Adrenal gland (tissue), 12 donors: ENCODE results near the gene PLAC1. TPM values are rescaled to one million over a fixed set of nuclear protein-coding genes. Genes with fewer than 3 reads are reported as not detected.

Experiments
- DNase-seq, 7 donors: peaks; one replicate each; pipeline ENCODE4 v3.0.0-alpha.2; 2019 to 2020
- H3K27ac ChIP-seq, 5 donors: fragments of 200-600 bp; sonication (generic) in 4 of 5; 1 replicate in 3 of 5; 2 replicates in 2 of 5; pipeline versions ENCODE4 v1.5.1 to v1.8.0; 2016 to 2020; ENCODE audit warnings: mild to moderate bottlenecking in 1 of 5
- H3K27me3 ChIP-seq: fragments of 200-600 bp; 2 replicates; pipeline ENCODE4 v1.8.0; 2021
- H3K36me3 ChIP-seq, 2 donors: fragments of 200-600 bp; replicated peaks in 1 of 2; 1 replicate in 1 of 2; 2 replicates in 1 of 2; pipeline versions ENCODE4 v1.5.1 to v1.8.0; 2018 to 2022
- H3K4me1 ChIP-seq, 2 donors: fragments of 200-600 bp; replicated peaks in 1 of 2; 1 replicate in 1 of 2; 2 replicates in 1 of 2; pipeline versions ENCODE4 v1.5.1 to v1.8.0; 2018 to 2021
- H3K4me3 ChIP-seq, 4 donors: fragments of 200-600 bp; sonication (generic) in 3 of 4; one replicate each; pipeline ENCODE4 v1.5.1; 2016 to 2018
- H3K9me3 ChIP-seq, 3 donors: fragments of 200-600 bp; sonication (generic) in 1 of 3; replicated peaks in 1 of 3; 1 replicate in 2 of 3; 2 replicates in 1 of 3; pipeline versions ENCODE4 v1.5.1 to v1.8.0; 2016 to 2021
- POLR2A ChIP-seq, 2 donors: fragments of 450-650 bp; IDR thresholded peaks; one replicate each; pipeline ENCODE4 v1.6.1; 2017; ENCODE audit warnings: antibody characterized with exemption in 2 of 2, mild to moderate bottlenecking in 2 of 2, moderate library complexity in 1 of 2
- WGBS, 4 donors: extraction: QIAGEN DNeasy Blood & Tissue Kit in 2 of 4; methylation state at CpG; one replicate each; pipeline versions ENCODE4 v1.1.5 to v1.1.7; 2013 to 2017; 5-methylcytosine and 5-hydroxymethylcytosine counted together
- intact Hi-C, 2 donors: fragments of 100-400 bp; cut with DNase I; formaldehyde crosslinking; loops; one replicate each; pipeline versions ENCODE4 v1.14.1 to v1.15.0; 2022 to 2023
- polyA plus RNA-seq, 3 donors: library from polyadenylated mRNA; stranded (reverse); fragments of 200-250 nt in 2 of 3; fragments of 350-450 nt in 1 of 3; fragmentation: Illumina TruSeq in 1 of 3; extraction: RNeasy Lipid Tissue Mini Kit (QIAGEN cat#74804) in 1 of 3; gene quantifications; one replicate each; pipeline ENCODE4 v1.2.3, GENCODE V29; 2013 to 2014
- total RNA-seq, 9 donors: library from RNA; depleted of rRNA in 4 of 9; stranded (reverse); fragments of >200 nt in 4 of 9; fragments of 120-200 nt in 1 of 9; fragmentation: NEBNext Ultra II Directional in 1 of 9; extraction: Animal tissue kit (Norgen Biotek cat#: 25700) in 1 of 9; gene quantifications; one replicate each; pipeline versions ENCODE4 v1.1.0 to v1.2.4, GENCODE V29; 2013 to 2023
- TF ChIP-seq, protein P1 (sequence below), 6 experiments: fragments of 450-650 bp in 4 of 6; fragments of 200-600 bp in 2 of 6; sonication (generic) in 1 of 6; IDR thresholded peaks; 1 replicate in 5 of 6; 2 replicates in 1 of 6; pipeline versions ENCODE4 v1.5.1 to v1.8.0; 2016 to 2021; ENCODE audit warnings: antibody characterized with exemption in 6 of 6, mild to moderate bottlenecking in 2 of 6, moderate library complexity in 1 of 6
- donor health status: healthy with polysubstance abuse.
- donor health status: Bipolar disorder and iron deficiency.
- donor health status: DM: yes; HTN: yes; CAD: no.
- donor health status: DM: no; HTN: no; CAD: no.
- donor health status: DM: no; HTN: no; CAD: no.
- donor health status: DM: yes; HTN: yes; CAD: no.

The PLAC1 gene
- total and polyA plus RNA-seq, 12 donors: 58.0 TPM; not detected in 11

GRCh38 chrX:134547047-134547679 lies 111.1 kb downstream of the PLAC1 start:
- 43 to 52% (median 50%) methylated on average over 7 of the region's 7 CpGs for WGBS, 4 donors
- TF ChIP-seq, protein P1, sequence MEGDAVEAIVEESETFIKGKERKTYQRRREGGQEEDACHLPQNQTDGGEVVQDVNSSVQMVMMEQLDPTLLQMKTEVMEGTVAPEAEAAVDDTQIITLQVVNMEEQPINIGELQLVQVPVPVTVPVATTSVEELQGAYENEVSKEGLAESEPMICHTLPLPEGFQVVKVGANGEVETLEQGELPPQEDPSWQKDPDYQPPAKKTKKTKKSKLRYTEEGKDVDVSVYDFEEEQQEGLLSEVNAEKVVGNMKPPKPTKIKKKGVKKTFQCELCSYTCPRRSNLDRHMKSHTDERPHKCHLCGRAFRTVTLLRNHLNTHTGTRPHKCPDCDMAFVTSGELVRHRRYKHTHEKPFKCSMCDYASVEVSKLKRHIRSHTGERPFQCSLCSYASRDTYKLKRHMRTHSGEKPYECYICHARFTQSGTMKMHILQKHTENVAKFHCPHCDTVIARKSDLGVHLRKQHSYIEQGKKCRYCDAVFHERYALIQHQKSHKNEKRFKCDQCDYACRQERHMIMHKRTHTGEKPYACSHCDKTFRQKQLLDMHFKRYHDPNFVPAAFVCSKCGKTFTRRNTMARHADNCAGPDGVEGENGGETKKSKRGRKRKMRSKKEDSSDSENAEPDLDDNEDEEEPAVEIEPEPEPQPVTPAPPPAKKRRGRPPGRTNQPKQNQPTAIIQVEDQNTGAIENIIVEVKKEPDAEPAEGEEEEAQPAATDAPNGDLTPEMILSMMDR (IDR thresholded peaks at IDR 0.05): no peak
- no peak for TF ChIP-seq POLR2A (IDR thresholded peaks at IDR 0.05)
- DNase-seq: no peak
- Histone ChIP-seq H3K27ac (no peak overlapping the region), H3K4me3 (peak overlapping the region in 1 of 4 donors; percentile 69), H3K36me3 (no peaks in the 10 kb centered on the region), H3K27me3 (peaks cover 60% of the 10 kb centered on the region), H3K4me1 (peaks cover 3 to 11% of the 10 kb centered on the region in 2 donors), H3K9me3 (no peaks in the 10 kb centered on the region)
- intact Hi-C loops: no loop called here

DNA sequence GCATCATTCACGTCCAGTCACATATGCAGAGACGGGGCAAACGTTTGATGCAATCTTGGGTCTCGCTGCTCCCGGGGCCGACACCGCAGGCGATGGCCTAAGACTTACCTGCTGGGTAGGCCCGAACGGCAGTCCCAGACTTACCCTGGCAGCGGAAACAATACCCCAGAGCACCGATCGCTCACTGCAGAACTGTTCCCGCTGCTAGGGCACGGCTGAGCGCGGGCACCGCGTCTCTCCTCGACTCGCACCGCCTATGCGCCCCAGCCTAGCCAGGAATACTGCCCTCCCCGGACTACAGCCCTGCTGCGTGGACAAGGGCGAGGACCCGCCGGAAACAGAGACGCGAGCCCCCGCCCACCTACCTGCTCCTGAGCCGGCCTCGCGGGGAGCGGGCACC lies 112.1 kb downstream of the PLAC1 start:
- Histone ChIP-seq H3K9me3 (no peaks in the 10 kb centered on the region), H3K36me3 (no peaks in the 10 kb centered on the region), H3K4me3 (no peak overlapping the region), H3K4me1 (peaks cover 3 to 11% of the 10 kb centered on the region in 2 donors), H3K27me3 (peaks cover 53% of the 10 kb centered on the region), H3K27ac (no peak overlapping the region)
- WGBS, 4 donors: 48 to 81% (median 58%) methylated on average over 3 to 35 of the region's 35 CpGs
- DNase-seq: no peak
- TF ChIP-seq, protein P1 (IDR thresholded peaks at IDR 0.05): no peak
- no peak for TF ChIP-seq POLR2A (IDR thresholded peaks at IDR 0.05)
- intact Hi-C loops: no loop called here

- H3K36me3 ChIP-seq: no peaks in the 10 kb centered on the region
- WGBS, 4 donors: 66 to 80% (median 72%) methylated on average over 7 to 20 of the region's 20 CpGs
- H3K27ac ChIP-seq: no peak overlapping the region
- peaks cover 47% of the 10 kb centered on the region for H3K27me3 ChIP-seq
- intact Hi-C loops: no loop called here
- no peak for DNase-seq
- peaks cover 3 to 11% of the 10 kb centered on the region in 2 donors for H3K4me1 ChIP-seq
- H3K4me3 ChIP-seq: no peak overlapping the region
- TF ChIP-seq POLR2A (IDR thresholded peaks at IDR 0.05): no peak
- TF ChIP-seq, protein P1 (IDR thresholded peaks at IDR 0.05): no peak
- H3K9me3 ChIP-seq: no peaks in the 10 kb centered on the region
These were observed 112.8 kb downstream of the PLAC1 start for GRCh38 chrX:134545510-134545909.

DNA sequence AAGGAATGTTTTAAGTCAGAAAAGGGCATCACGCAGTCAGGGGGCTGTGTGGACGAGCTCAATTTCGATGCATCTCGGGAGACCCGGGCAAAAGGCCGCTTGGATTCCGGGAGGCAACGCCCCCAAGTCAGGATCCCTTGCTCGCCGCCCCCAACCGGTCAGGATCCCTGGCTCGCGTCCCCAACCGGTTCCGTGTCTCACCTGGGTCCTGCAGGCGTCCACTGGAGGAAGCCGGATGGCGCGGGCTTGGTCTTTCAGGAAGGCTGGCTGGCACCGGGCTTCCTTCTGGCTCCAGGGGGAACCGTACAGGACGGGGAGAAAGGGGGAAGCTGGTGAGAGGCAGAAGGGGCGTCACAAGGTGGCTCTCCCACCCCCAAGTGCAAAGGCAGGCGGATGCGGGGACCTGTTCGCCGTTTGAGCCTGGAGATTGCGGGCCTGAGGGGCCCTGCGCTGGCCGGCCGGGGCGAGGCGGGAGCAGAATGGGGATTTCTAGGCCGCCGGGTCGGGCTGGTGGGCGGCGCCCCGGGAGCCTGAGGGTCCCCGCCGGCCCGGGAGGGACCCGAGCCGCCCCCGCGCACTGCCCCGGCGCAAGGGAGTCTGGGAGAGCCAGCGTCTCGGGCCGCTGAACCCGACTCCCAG lies 113.6 kb downstream of the PLAC1 start:
- peak overlapping the region in 1 of 5 donors; percentile 11 for H3K27ac ChIP-seq
- DNase-seq: peak in 2 of 7 donors; percentile 32
- TF ChIP-seq POLR2A (IDR thresholded peaks at IDR 0.05): no peak
- TF ChIP-seq, protein P1 (IDR thresholded peaks at IDR 0.05): no peak
- intact Hi-C loops: no loop called here
- H3K9me3 ChIP-seq: no peaks in the 10 kb centered on the region
- peaks cover 3 to 11% of the 10 kb centered on the region in 2 donors for H3K4me1 ChIP-seq
- no peaks in the 10 kb centered on the region for H3K36me3 ChIP-seq
- 5 to 37% (median 26%) methylated on average over 28 to 51 of the region's 52 CpGs for WGBS, 4 donors
- peaks cover 40% of the 10 kb centered on the region for H3K27me3 ChIP-seq
- peak overlapping the region in 1 of 4 donors; percentile 30 for H3K4me3 ChIP-seq
